GM12801 (cell line): Measurements from ENCODE around the gene MEGF6.

Source experiments
- CTCF ChIP-seq: IDR thresholded peaks from one replicate; pipeline ENCODE4 v1.5.1; 2011; ENCODE audit warnings: control low read depth; ENCODE audit not compliant: insufficient read length; ENCODE audit errors: extremely low read depth

Gene MEGF6

GRCh38 chr1:3467096-3468036, 143.9 kb downstream of the MEGF6 start:
- TF ChIP-seq CTCF, result no peak

DNA sequence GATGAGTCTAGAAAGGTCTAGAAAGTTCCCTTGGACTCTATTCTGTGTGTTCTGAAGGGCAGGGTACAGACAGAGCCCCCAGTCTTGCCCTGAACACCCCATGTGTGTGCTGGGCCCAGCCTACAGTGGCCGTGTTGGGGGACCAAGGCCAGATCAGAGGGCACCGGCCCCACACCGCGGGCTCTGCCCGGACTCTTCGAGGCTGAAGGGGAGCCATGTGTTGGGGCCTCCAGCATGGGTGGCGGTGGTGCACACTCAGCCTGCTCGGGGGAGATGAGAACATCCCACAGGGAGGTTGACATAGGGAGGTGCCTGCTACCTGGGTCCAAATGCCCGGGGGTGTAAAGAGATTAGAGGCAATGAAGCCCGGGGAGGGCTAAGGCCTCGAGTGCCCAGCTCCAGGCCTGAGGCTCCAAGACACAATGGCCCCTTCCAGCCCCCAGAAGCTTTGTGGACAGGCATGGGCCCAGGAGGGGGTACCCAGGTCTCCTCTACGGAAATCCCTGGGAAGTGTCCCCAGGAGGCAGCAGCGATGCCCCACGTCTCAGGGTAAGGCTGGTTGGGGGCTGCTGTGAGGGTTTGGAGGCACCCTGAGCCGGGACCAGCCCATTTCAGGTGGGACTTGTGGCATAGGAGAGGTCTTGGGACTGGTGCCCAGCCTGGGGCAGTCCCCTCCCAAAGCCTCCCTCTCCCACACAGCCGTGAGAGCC, 144.8 kb downstream of the MEGF6 start:
- TF ChIP-seq CTCF, result no peak

DNA sequence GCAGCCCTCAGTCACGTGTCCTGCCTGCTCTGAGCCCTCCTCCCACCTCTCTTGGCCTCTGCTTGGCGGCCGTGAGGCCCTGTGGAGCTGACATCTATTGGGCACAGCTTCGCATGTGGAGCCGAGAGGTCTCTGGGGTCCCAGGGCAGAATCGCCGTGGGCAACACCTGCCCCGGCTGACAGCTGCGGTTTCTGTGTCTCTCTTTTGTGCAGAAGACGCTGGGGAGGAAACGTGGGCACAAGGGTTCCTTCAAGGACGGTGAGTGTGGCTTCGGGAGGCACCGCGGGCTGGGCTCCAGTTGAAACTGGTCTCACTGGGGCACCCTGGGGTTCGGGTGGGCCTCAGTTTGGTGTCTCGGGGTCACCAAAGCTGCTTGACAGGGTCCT, 145.4 kb downstream of the MEGF6 start:
- TF ChIP-seq CTCF, result no peak

DNA sequence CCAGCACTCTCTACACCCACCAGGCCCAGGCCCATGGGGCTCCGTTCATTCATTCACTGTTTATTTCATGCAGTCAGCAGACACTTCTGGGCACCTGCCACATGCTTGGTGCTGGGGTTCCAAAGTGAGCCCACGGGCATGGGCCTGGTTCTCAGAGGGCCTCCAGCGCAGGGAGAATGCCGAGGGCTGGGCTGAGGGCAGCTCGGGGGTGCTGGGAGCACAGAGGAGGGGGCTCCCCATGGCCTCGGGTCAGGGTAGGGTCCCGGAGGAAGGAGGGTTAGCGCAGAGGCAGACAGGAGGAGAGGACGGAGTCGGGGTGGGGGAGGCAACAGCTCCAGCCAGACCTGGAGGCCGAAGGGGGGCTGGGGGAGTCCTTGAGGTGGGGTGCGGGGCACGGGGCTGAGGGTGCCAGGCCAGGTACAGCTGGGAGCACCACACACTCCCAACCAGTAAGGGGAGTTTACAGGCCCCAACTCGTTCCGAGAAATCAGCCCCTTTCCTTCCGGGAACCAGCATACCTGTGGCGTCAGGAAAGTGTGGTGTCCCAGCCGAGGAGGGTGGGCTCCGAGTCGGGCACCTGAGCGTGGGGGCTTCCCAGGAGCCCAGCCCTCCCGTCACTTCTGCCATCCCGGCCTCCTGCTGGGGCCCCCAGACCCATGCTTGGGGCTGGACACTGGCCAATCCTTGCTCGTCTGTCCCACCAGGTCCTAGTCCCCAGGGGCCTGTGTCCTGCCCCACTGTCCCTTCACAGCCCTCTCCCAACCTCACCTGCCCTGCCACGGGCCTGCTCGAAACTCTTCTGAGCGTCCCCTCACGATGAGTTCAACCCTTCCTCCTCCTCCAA, 146.0 kb downstream of the MEGF6 start:
- no peak for TF ChIP-seq CTCF

DNA sequence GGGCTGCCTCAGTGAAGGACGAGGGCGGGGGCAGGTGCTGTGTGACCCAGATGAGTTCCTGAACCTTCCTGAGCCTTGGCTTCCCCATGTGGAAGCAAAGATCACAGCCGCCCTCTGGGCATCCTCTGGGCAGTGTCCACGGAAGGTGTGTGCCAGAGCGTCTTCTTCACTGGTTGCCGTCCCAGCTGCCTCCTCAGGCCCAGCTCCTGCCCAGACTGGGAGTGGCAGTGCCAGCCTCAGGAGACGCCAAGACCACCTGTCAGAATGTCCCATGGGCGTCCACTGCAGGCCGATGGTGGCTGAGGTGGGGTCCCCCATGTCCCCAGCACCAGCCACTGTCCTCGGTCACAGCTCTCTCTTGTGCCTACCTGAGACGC, 146.7 kb downstream of the MEGF6 start:
- no peak for TF ChIP-seq CTCF

DNA sequence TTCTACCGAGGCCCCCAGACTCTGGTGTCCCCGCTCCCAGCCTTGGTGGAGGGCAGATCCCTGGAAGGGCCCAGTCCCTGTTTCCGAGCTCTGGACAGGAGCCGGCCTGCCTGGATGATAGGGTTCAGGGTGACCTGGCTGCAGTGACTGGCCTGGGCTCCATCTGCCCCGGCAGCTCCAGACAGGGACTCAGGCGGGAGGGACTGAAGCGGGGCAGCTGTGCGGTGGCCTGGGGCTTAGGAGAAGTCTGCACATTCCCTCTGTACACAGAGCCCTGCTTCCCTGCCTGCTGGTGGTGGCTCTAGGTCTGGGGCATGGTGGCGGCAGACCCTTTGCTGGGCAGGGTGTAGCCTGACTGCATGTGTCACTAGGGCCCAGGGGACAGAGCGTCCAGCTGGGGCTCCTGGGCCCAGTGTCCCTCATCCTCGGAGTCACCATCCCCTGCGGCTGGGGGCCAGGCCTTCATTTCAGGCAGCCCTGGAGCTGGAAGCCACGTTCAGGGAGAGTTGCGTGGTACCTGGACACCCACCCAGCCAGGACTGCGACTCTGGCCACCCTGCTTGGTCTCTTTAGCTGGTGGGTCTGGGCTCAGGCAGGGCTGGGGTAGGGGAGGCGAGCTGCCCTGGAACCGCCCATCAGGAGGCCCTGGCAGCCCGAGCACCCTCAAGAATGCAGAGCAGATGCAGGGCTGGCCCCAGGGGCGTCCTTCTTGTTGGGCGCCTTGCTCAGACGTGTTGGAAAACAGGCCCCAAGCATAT, 147.2 kb downstream of the MEGF6 start:
- no peak for TF ChIP-seq CTCF
